ENCODE data around the gene ALKBH2. TPM values are rescaled to one million over a fixed set of nuclear protein-coding genes. Genes with fewer than 3 reads are reported as not detected.

ALKBH2 gene
- polyA plus RNA-seq, 1 donor from 2014 or later: 44.0 TPM

DNA sequence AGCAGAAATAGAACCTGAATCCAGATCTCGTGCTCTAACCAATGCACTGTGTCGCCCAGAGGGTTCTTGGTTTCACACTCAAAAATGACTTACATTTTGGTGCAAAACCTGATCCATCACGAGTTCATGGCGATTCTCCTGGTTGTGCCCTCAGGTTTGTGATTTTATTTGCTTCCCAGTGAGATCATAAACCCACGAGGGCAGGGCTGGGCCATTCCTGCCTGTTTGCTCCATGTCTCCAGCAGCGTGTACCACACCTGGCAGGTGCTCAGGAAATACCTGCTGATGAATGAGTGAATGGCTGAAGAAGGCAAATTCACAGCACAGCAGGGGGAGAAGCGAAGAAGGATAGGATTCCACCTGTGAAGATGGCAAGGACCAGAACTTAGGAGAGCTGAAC, 32.5 kb upstream of the ALKBH2 start:
- Histone ChIP-seq H2AFZ (ENCODE audit: low read depth, low read length) (no peak overlapping the region), H3K4me3 (ENCODE audit: low read length) (no peak overlapping the region), H4K20me1 (ENCODE audit: insufficient read depth) (no peaks in the 10 kb centered on the region), H3K27ac (ENCODE audit: low read length) (no peak overlapping the region), H3K36me3 (ENCODE audit: insufficient read depth, low read length) (no peaks in the 10 kb centered on the region), H3K79me2 (replicated peaks; ENCODE audit: insufficient read depth, low read length) (no peaks in the 10 kb centered on the region), H3K27me3 (ENCODE audit: insufficient read depth, low read depth, low read length) (no peaks in the 10 kb centered on the region), H3K9ac (ENCODE audit: low read length) (no peak overlapping the region), H3K9me3 (ENCODE audit: low read length) (no peaks in the 10 kb centered on the region), H3K4me2 (ENCODE audit: low read length) (no peak overlapping the region), H3F3A (ENCODE audit: insufficient read depth, low read length, poor library complexity, severe bottlenecking) (no peaks in the 10 kb centered on the region), H3K9me2 (ENCODE audit: insufficient read depth, low read length) (no peaks in the 10 kb centered on the region)
- no peak for TF ChIP-seq POLR2AphosphoS5 (IDR thresholded peaks at IDR 0.05)
- TF ChIP-seq RAD21 (conservative IDR thresholded peaks at IDR 0.05): no peak
- TF ChIP-seq TAF1 (IDR thresholded peaks at IDR 0.05; ENCODE audit: low read depth): no peak
- TF ChIP-seq MXI1 (conservative IDR thresholded peaks at IDR 0.05; ENCODE audit: poor library complexity, severe bottlenecking): no peak
- TF ChIP-seq, protein P1, sequence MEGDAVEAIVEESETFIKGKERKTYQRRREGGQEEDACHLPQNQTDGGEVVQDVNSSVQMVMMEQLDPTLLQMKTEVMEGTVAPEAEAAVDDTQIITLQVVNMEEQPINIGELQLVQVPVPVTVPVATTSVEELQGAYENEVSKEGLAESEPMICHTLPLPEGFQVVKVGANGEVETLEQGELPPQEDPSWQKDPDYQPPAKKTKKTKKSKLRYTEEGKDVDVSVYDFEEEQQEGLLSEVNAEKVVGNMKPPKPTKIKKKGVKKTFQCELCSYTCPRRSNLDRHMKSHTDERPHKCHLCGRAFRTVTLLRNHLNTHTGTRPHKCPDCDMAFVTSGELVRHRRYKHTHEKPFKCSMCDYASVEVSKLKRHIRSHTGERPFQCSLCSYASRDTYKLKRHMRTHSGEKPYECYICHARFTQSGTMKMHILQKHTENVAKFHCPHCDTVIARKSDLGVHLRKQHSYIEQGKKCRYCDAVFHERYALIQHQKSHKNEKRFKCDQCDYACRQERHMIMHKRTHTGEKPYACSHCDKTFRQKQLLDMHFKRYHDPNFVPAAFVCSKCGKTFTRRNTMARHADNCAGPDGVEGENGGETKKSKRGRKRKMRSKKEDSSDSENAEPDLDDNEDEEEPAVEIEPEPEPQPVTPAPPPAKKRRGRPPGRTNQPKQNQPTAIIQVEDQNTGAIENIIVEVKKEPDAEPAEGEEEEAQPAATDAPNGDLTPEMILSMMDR (IDR thresholded peaks at IDR 0.05; ENCODE audit: poor library complexity, severe bottlenecking): no peak
- no peak for TF ChIP-seq EP300 (conservative IDR thresholded peaks at IDR 0.05; ENCODE audit: poor library complexity, severe bottlenecking)
- TF ChIP-seq EZH2 (IDR thresholded peaks at IDR 0.05; ENCODE audit: borderline replicate concordance, insufficient read depth, low read length, poor library complexity, severe bottlenecking): no peak
- TF ChIP-seq, protein P2, sequence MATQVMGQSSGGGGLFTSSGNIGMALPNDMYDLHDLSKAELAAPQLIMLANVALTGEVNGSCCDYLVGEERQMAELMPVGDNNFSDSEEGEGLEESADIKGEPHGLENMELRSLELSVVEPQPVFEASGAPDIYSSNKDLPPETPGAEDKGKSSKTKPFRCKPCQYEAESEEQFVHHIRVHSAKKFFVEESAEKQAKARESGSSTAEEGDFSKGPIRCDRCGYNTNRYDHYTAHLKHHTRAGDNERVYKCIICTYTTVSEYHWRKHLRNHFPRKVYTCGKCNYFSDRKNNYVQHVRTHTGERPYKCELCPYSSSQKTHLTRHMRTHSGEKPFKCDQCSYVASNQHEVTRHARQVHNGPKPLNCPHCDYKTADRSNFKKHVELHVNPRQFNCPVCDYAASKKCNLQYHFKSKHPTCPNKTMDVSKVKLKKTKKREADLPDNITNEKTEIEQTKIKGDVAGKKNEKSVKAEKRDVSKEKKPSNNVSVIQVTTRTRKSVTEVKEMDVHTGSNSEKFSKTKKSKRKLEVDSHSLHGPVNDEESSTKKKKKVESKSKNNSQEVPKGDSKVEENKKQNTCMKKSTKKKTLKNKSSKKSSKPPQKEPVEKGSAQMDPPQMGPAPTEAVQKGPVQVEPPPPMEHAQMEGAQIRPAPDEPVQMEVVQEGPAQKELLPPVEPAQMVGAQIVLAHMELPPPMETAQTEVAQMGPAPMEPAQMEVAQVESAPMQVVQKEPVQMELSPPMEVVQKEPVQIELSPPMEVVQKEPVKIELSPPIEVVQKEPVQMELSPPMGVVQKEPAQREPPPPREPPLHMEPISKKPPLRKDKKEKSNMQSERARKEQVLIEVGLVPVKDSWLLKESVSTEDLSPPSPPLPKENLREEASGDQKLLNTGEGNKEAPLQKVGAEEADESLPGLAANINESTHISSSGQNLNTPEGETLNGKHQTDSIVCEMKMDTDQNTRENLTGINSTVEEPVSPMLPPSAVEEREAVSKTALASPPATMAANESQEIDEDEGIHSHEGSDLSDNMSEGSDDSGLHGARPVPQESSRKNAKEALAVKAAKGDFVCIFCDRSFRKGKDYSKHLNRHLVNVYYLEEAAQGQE (IDR thresholded peaks at IDR 0.05; ENCODE audit: borderline replicate concordance): no peak
- TF ChIP-seq SMC3 (conservative IDR thresholded peaks at IDR 0.05; ENCODE audit: poor library complexity): no peak

DNA sequence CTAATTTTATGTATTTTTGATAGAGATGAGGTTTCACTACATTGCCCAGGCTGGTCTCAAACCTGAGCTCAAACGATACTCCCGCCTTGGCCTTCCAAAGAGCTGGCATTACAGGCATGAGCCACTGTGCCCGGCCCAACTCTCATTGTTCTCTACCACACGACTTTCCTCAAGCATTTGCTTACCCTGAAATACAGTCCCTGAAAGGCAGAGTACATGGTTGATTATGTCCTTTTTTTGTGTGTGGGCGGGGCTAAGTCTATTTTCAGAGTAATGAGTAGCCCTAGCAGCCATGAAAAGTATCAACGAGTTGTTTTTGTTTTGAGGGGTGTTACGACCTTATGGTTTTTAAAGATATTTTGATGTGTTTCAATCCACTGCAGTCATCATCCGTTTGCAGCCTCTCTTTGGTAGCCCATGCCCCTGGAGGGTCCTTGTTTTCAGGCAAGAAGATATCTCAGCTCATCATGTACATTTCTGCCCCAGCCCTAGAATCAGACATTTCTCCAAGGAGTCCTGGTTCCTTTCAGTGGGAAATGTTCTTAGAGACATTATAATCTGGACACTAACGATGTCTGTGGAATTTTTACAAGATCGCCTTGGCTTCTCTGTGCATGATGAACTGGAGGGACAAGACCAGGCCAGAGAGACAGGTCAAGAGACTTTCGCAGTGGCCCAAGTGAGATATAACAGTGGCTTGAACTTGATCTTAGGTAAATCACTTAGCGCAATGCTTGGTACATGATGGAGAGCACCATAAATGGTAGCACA, 31.8 kb upstream of the ALKBH2 start:
- Histone ChIP-seq H3K9ac (ENCODE audit: low read length) (no peak overlapping the region), H3K4me3 (ENCODE audit: low read length) (no peak overlapping the region), H3K27ac (ENCODE audit: low read length) (no peak overlapping the region), H3K27me3 (ENCODE audit: insufficient read depth, low read depth, low read length) (no peaks in the 10 kb centered on the region), H4K20me1 (ENCODE audit: insufficient read depth) (no peaks in the 10 kb centered on the region), H3K79me2 (replicated peaks; ENCODE audit: insufficient read depth, low read length) (no peaks in the 10 kb centered on the region), H3F3A (ENCODE audit: insufficient read depth, low read length, poor library complexity, severe bottlenecking) (no peaks in the 10 kb centered on the region), H3K36me3 (ENCODE audit: insufficient read depth, low read length) (no peaks in the 10 kb centered on the region), H3K9me2 (ENCODE audit: insufficient read depth, low read length) (no peaks in the 10 kb centered on the region), H3K4me2 (ENCODE audit: low read length) (no peak overlapping the region), H3K9me3 (ENCODE audit: low read length) (no peaks in the 10 kb centered on the region), H2AFZ (ENCODE audit: low read depth, low read length) (no peak overlapping the region)
- TF ChIP-seq, protein P2 (IDR thresholded peaks at IDR 0.05; ENCODE audit: borderline replicate concordance): no peak
- TF ChIP-seq EP300 (conservative IDR thresholded peaks at IDR 0.05; ENCODE audit: poor library complexity, severe bottlenecking) (no peak), EZH2 (IDR thresholded peaks at IDR 0.05; ENCODE audit: borderline replicate concordance, insufficient read depth, low read length, poor library complexity, severe bottlenecking) (no peak), SMC3 (conservative IDR thresholded peaks at IDR 0.05; ENCODE audit: poor library complexity) (no peak), MXI1 (conservative IDR thresholded peaks at IDR 0.05; ENCODE audit: poor library complexity, severe bottlenecking) (no peak), RAD21 (conservative IDR thresholded peaks at IDR 0.05) (no peak), TAF1 (IDR thresholded peaks at IDR 0.05; ENCODE audit: low read depth) (no peak), POLR2AphosphoS5 (IDR thresholded peaks at IDR 0.05) (no peak)
- TF ChIP-seq, protein P1 (IDR thresholded peaks at IDR 0.05; ENCODE audit: poor library complexity, severe bottlenecking): no peak

Data from neural cell (in vitro differentiated cells).